Psoas muscle (tissue), 8 donors: Measurements from ENCODE around the gene ITGA3. TPM values are rescaled to one million over a fixed set of nuclear protein-coding genes. Genes with fewer than 3 reads are reported as not detected.

Experiments used
- ATAC-seq, 4 donors: fragments of 200-7000 bp; cut with Tn5 transposase; one replicate each; pipeline ENCODE4 v1.9.1; 2020; ENCODE audit warnings: moderate library complexity in 3 of 4, mild to moderate bottlenecking in 2 of 4
- DNase-seq, 2 donors: peaks; one replicate each; pipeline ENCODE4 v3.0.0-alpha.2; 2020
- H3K27ac ChIP-seq: fragments of 200-600 bp; one replicate; pipeline ENCODE4 v1.8.0; 2022
- H3K27me3 ChIP-seq, 3 donors: fragments of 200-600 bp in 1 of 3; one replicate each; pipeline versions ENCODE4 v1.6.1 to v1.8.0; 2013 to 2022; ENCODE audit warnings: low read length in 2 of 3, mild to moderate bottlenecking in 2 of 3, moderate library complexity in 1 of 3; ENCODE audit not compliant: insufficient read depth in 3 of 3
- H3K36me3 ChIP-seq, 2 donors: fragments of 200-600 bp in 1 of 2; one replicate each; pipeline versions ENCODE4 v1.6.1 to v1.8.0; 2013 to 2022; ENCODE audit warnings: low read depth in 1 of 2, mild to moderate bottlenecking in 1 of 2, moderate library complexity in 1 of 2; ENCODE audit not compliant: insufficient read depth in 1 of 2
- H3K4me1 ChIP-seq: fragments of 200-600 bp; one replicate; pipeline ENCODE4 v1.8.0; 2022
- H3K4me3 ChIP-seq: fragments of 200-600 bp; one replicate; pipeline ENCODE4 v1.8.0; 2022; ENCODE audit warnings: mild to moderate bottlenecking
- H3K9me3 ChIP-seq: fragments of 200-600 bp; one replicate; pipeline ENCODE4 v1.8.0; 2022
- CTCF ChIP-seq: fragments of 200-600 bp; IDR thresholded peaks from one replicate; pipeline ENCODE4 v1.8.0; 2022; ENCODE audit warnings: antibody characterized with exemption
- WGBS, 3 donors: extraction: QIAGEN DNeasy Blood & Tissue Kit; methylation state at CpG; one replicate each; pipeline versions ENCODE4 v1.1.6 to v1.1.7; 2013; 5-methylcytosine and 5-hydroxymethylcytosine counted together
- intact Hi-C, 2 donors: fragments of 100-400 bp; cut with DNase I; formaldehyde crosslinking; loops; one replicate each; pipeline versions ENCODE4 v1.11.0 to v1.14.2; 2022
- polyA plus RNA-seq, 3 donors: library from polyadenylated mRNA; stranded (reverse); fragments of 200-250 nt; gene quantifications; one replicate each; pipeline ENCODE4 v1.2.3, GENCODE V29; 2013
- total RNA-seq, 4 donors: library from RNA; stranded (reverse); fragmentation: NEBNext Ultra II Directional in 2 of 4; extraction: Animal tissue kit (Norgen Biotek cat#: 25700) in 2 of 4; gene quantifications; one replicate each; pipeline versions ENCODE4 v1.2.1 to v1.2.4, GENCODE V29; 2021 to 2023
- donor health status: healthy with polysubstance abuse.
- donor health status: DM: no; HTN: no; CAD: no; lungs with moderate emphysema.
- donor health status: Bipolar disorder and iron deficiency.
- donor health status: healthy.
- donor health status: DM: yes; HTN: yes; CAD: no.
- donor health status: DM: no; HTN: no; CAD: no.
- donor health status: DM: no; HTN: no; CAD: no.
- donor health status: DM: yes; HTN: yes; CAD: no.

The ITGA3 gene
- total and polyA plus RNA-seq, 7 donors = 4.9 to 21.9 (median 10.9) TPM

- 87 to 92% (median 90%) methylated on average over 3 of the region's 3 CpGs for WGBS, 3 donors
- Histone ChIP-seq H3K4me1 (peaks cover 2% of the 10 kb centered on the region), H3K27ac (no peak overlapping the region), H3K36me3 (no peaks in the 10 kb centered on the region), H3K27me3 (no peaks in the 10 kb centered on the region), H3K4me3 (no peak overlapping the region), H3K9me3 (no peaks in the 10 kb centered on the region)
- DNase-seq (no peak), ATAC-seq (no peak)
- intact Hi-C loops = no loop called here
- no peak for TF ChIP-seq CTCF
Observed at GRCh38 chr17:50122945-50123344, 67.0 kb downstream of the ITGA3 start.

GRCh38 chr17:50123649-50124349 lies 67.9 kb downstream of the ITGA3 start:
- WGBS, 3 donors = 45 to 61% (median 48%) methylated on average over 12 of the region's 12 CpGs
- Histone ChIP-seq H3K27ac (peak overlapping the region; percentile 4), H3K4me1 (no peaks in the 10 kb centered on the region), H3K4me3 (no peak overlapping the region), H3K27me3 (no peaks in the 10 kb centered on the region), H3K9me3 (no peaks in the 10 kb centered on the region), H3K36me3 (no peaks in the 10 kb centered on the region)
- intact Hi-C loops = no loop called here
- no peak for TF ChIP-seq CTCF
- DNase-seq (no peak), ATAC-seq (peak in 1 of 4 donors; percentile 31)

GRCh38 chr17:50125420-50125997 lies 69.6 kb downstream of the ITGA3 start:
- TF ChIP-seq CTCF = no peak
- no peak for DNase-seq
- WGBS, 3 donors = 96 to 97% (median 96%) methylated on average over 4 of the region's 4 CpGs
- Histone ChIP-seq H3K27ac (no peak overlapping the region), H3K36me3 (no peaks in the 10 kb centered on the region), H3K4me1 (no peaks in the 10 kb centered on the region), H3K27me3 (no peaks in the 10 kb centered on the region), H3K4me3 (no peak overlapping the region), H3K9me3 (no peaks in the 10 kb centered on the region)
- no peak for ATAC-seq
- intact Hi-C loops = no loop called here

GRCh38 chr17:50127697-50128361 lies 71.9 kb downstream of the ITGA3 start:
- Histone ChIP-seq H3K9me3 (no peaks in the 10 kb centered on the region), H3K36me3 (no peaks in the 10 kb centered on the region), H3K27me3 (no peaks in the 10 kb centered on the region), H3K27ac (no peak overlapping the region), H3K4me3 (no peak overlapping the region), H3K4me1 (peaks cover 15% of the 10 kb centered on the region)
- 59 to 75% (median 72%) methylated on average over 6 of the region's 6 CpGs for WGBS, 3 donors
- no peak for TF ChIP-seq CTCF
- no peak for ATAC-seq
- intact Hi-C loops = no loop called here
- DNase-seq = no peak
